H1 (cell line): ENCODE data around the gene STK33. TPM values are rescaled to one million over a fixed set of nuclear protein-coding genes. Genes with fewer than 3 reads are reported as not detected.

ENCODE experiments used
- CTCF ChIA-PET: fragments of 300-600 bp; sonication (Branson Sonifier 250); formaldehyde crosslinking; loops from one replicate; lab custom pipeline; 2021; ENCODE audit not compliant: partially characterized antibody; lab: Charles Lee
- POLR2A ChIA-PET: fragments of 300-600 bp; sonication (Branson Sonifier 250); formaldehyde crosslinking; loops from one replicate; lab custom pipeline; 2021; ENCODE audit warnings: inconsistent platforms; ENCODE audit not compliant: partially characterized antibody; lab: Charles Lee
- DNase-seq, 2 experiments: peaks; one replicate each; pipeline versions ENCODE4 v3.0.0 to v3.0.0-alpha.2; 2010 to 2022; ENCODE audit warnings: low spot score in 2 of 2, low read depth in 1 of 2, mixed read lengths in 1 of 2
- FAIRE-seq: peaks from 2 replicates; lab custom pipeline; 2011; peaks lifted over from hg19 to GRCh38; lab: Jason Lieb, UNC
- H2AFZ ChIP-seq: 2 replicates; pipeline ENCODE4 v1.8.1; 2012; ENCODE audit warnings: low read length, inconsistent platforms
- H2AK5ac ChIP-seq: 2 replicates; pipeline ENCODE4 v1.6.1; 2013; ENCODE audit warnings: low read depth, low read length
- H2BK120ac ChIP-seq: replicated peaks from 2 replicates; pipeline ENCODE3; 2013; ENCODE audit warnings: low read depth, low read length, inconsistent platforms
- H2BK12ac ChIP-seq: 2 replicates; pipeline ENCODE4 v1.6.1; 2013; ENCODE audit warnings: low read depth, low read length
- H2BK15ac ChIP-seq: 2 replicates; pipeline ENCODE4 v1.6.1; 2013; ENCODE audit warnings: low read length
- H2BK20ac ChIP-seq: 2 replicates; pipeline ENCODE4 v1.6.1; 2013; ENCODE audit warnings: low read length
- H2BK5ac ChIP-seq: 2 replicates; pipeline ENCODE4 v1.6.1; 2013; ENCODE audit warnings: low read depth, low read length
- H3K14ac ChIP-seq: 2 replicates; pipeline ENCODE4 v1.6.1; 2013; ENCODE audit warnings: inconsistent platforms; ENCODE audit not compliant: insufficient read length
- H3K18ac ChIP-seq: 2 replicates; pipeline ENCODE4 v1.6.1; 2013; ENCODE audit warnings: low read length; ENCODE audit errors: extremely low read depth
- H3K23ac ChIP-seq: 2 replicates; pipeline ENCODE4 v1.6.1; 2013; ENCODE audit warnings: inconsistent platforms; ENCODE audit not compliant: insufficient read length
- H3K23me2 ChIP-seq: 2 replicates; pipeline ENCODE4 v1.6.1; 2013; ENCODE audit warnings: low read depth, low read length
- H3K27ac ChIP-seq: 2 replicates; pipeline ENCODE4 v1.6.1; 2011; ENCODE audit warnings: low read depth, low read length, inconsistent platforms
- H3K27me3 ChIP-seq, 4 experiments: replicated peaks in 1 of 4; 1 replicate in 1 of 4; 2 replicates in 3 of 4; pipeline versions ENCODE4 v1.6.1 to v1.8.1; 2011 to 2013; ENCODE audit warnings: low read length in 3 of 4, mild to moderate bottlenecking in 3 of 4, inconsistent platforms in 2 of 4, mixed read lengths in 2 of 4, moderate library complexity in 1 of 4; ENCODE audit not compliant: control insufficient read depth in 3 of 4, insufficient read depth in 3 of 4; ENCODE audit errors: extremely low read depth in 1 of 4
- H3K36me3 ChIP-seq, 4 experiments: 2 replicates each; pipeline versions ENCODE4 v1.6.1 to v1.8.1; 2011 to 2013; ENCODE audit warnings: mild to moderate bottlenecking in 4 of 4, low read length in 3 of 4, moderate library complexity in 2 of 4, control low read depth in 1 of 4, inconsistent platforms in 1 of 4; ENCODE audit not compliant: insufficient read depth in 4 of 4, control insufficient read depth in 2 of 4
- H3K4ac ChIP-seq: replicated peaks from 2 replicates; pipeline ENCODE3; 2013; ENCODE audit warnings: low read length, low read depth, mixed read lengths, inconsistent platforms; ENCODE audit not compliant: insufficient read length
- H3K4me1 ChIP-seq, 4 experiments: replicated peaks in 1 of 4; 1 replicate in 1 of 4; 2 replicates in 3 of 4; pipeline versions ENCODE4 v1.6.1 to v1.8.1; 2011 to 2013; ENCODE audit warnings: low read length in 3 of 4, inconsistent platforms in 2 of 4, mixed read lengths in 1 of 4; ENCODE audit not compliant: insufficient read depth in 4 of 4, control insufficient read depth in 3 of 4
- H3K4me2 ChIP-seq, 2 experiments: 2 replicates each; pipeline versions ENCODE4 v1.6.1 to v1.8.1; 2011 to 2013; ENCODE audit warnings: low read depth in 2 of 2, low read length in 2 of 2, control low read depth in 1 of 2, inconsistent platforms in 1 of 2, mild to moderate bottlenecking in 1 of 2; ENCODE audit not compliant: insufficient read depth in 1 of 2
- H3K4me3 ChIP-seq, 4 experiments: fragments of 200-600, 300-600 bp in 1 of 4; sonication (generic), shearing (Covaris generic), sonication (Bioruptor Twin) in 1 of 4; 2 replicates each; pipeline versions ENCODE4 v1.5.1 to v1.8.1; 2011 to 2016; ENCODE audit warnings: low read length in 4 of 4, low read depth in 3 of 4, control low read depth in 2 of 4, inconsistent platforms in 2 of 4, mild to moderate bottlenecking in 2 of 4, mixed read lengths in 1 of 4, moderate library complexity in 1 of 4; ENCODE audit not compliant: insufficient read depth in 2 of 4; ENCODE audit errors: extremely low read depth in 1 of 4
- H3K56ac ChIP-seq: replicated peaks from 2 replicates; pipeline ENCODE3; 2013; ENCODE audit warnings: low read depth, mild to moderate bottlenecking, mixed read lengths, low read length, inconsistent platforms; ENCODE audit not compliant: insufficient read length
- H3K79me1 ChIP-seq: 2 replicates; pipeline ENCODE4 v1.6.1; 2013; ENCODE audit warnings: low read depth, low read length, control low read depth
- H3K79me2 ChIP-seq, 2 experiments: 2 replicates each; pipeline versions ENCODE4 v1.6.1 to v1.8.1; 2012 to 2013; ENCODE audit warnings: low read length in 2 of 2, mild to moderate bottlenecking in 2 of 2, inconsistent platforms in 1 of 2; ENCODE audit not compliant: insufficient read depth in 2 of 2, control insufficient read depth in 1 of 2
- H3K9ac ChIP-seq, 4 experiments: replicated peaks in 1 of 4; 1 replicate in 1 of 4; 2 replicates in 3 of 4; pipeline versions ENCODE4 v1.6.1 to v1.8.1; 2011 to 2013; ENCODE audit warnings: low read depth in 3 of 4, low read length in 3 of 4, control low read depth in 2 of 4, mild to moderate bottlenecking in 2 of 4, moderate library complexity in 2 of 4, inconsistent platforms in 1 of 4; ENCODE audit errors: extremely low read depth in 1 of 4
- H3K9me3 ChIP-seq, 2 experiments: 2 replicates each; pipeline versions ENCODE4 v1.6.1 to v1.8.1; 2012 to 2013; ENCODE audit warnings: mild to moderate bottlenecking in 2 of 2, moderate library complexity in 2 of 2, control low read depth in 1 of 2, inconsistent platforms in 1 of 2, low read depth in 1 of 2, low read length in 1 of 2, mixed read lengths in 1 of 2; ENCODE audit not compliant: insufficient read depth in 2 of 2
- H4K20me1 ChIP-seq, 2 experiments: replicated peaks in 1 of 2; 2 replicates each; pipeline versions ENCODE3 to v1.8.1; 2011 to 2013; ENCODE audit warnings: inconsistent platforms in 2 of 2, low read length in 2 of 2, mild to moderate bottlenecking in 1 of 2; ENCODE audit not compliant: insufficient read depth in 2 of 2, control insufficient read depth in 1 of 2
- H4K5ac ChIP-seq: 2 replicates; pipeline ENCODE4 v1.6.1; 2013; ENCODE audit warnings: low read length, low read depth, mixed read lengths, inconsistent platforms; ENCODE audit not compliant: insufficient read length
- H4K8ac ChIP-seq: 2 replicates; pipeline ENCODE4 v1.8.0; 2013; ENCODE audit warnings: mild to moderate bottlenecking, moderate library complexity, low read length, inconsistent platforms; ENCODE audit not compliant: insufficient read depth; ENCODE audit errors: extremely low read depth
- H4K91ac ChIP-seq: replicated peaks from 2 replicates; pipeline ENCODE3; 2013; ENCODE audit warnings: low read length, mixed read lengths, inconsistent platforms; ENCODE audit not compliant: insufficient read length
- ASH2L ChIP-seq: fragments of 200-600, 300-600 bp; sonication (generic); IDR thresholded peaks from one replicate; pipeline ENCODE4 v1.7.1; 2017; ENCODE audit warnings: low read length
- BCL11A ChIP-seq, 2 experiments: IDR thresholded peaks; one replicate each; pipeline ENCODE4 v1.6.1; 2011; ENCODE audit warnings: low read depth in 2 of 2, low read length in 2 of 2, mild to moderate bottlenecking in 2 of 2
- BRCA1 ChIP-seq: IDR thresholded peaks from 2 replicates; pipeline ENCODE4 v1.6.1; 2012; ENCODE audit warnings: low read depth, low read length, improper control_type of control experiment
- CHD1 ChIP-seq: IDR thresholded peaks from 2 replicates; pipeline ENCODE4 v1.6.1; 2012; ENCODE audit warnings: low read depth, low read length, improper control_type of control experiment
- EP300 ChIP-seq, 2 experiments: IDR thresholded peaks; 1 replicate in 1 of 2; 2 replicates in 1 of 2; pipeline ENCODE4 v1.6.1; 2011 to 2012; ENCODE audit warnings: low read depth in 2 of 2, low read length in 2 of 2, mild to moderate bottlenecking in 2 of 2, borderline replicate concordance in 1 of 2, inconsistent platforms in 1 of 2, moderate library complexity in 1 of 2
- FOSL1 ChIP-seq: IDR thresholded peaks from 2 replicates; pipeline ENCODE4 v1.6.1; 2011; ENCODE audit warnings: mild to moderate bottlenecking, low read depth, low read length, moderate library complexity; ENCODE audit not compliant: insufficient read depth
- GTF2F1 ChIP-seq: IDR thresholded peaks from 2 replicates; pipeline ENCODE4 v1.6.1; 2012; ENCODE audit warnings: low read depth, low read length, improper control_type of control experiment, borderline replicate concordance
- KDM4A ChIP-seq: IDR thresholded peaks from one replicate; pipeline ENCODE4 v1.7.1; 2012; ENCODE audit warnings: low read depth, mild to moderate bottlenecking, moderate library complexity, low read length, inconsistent platforms; ENCODE audit not compliant: severe bottlenecking
- RFX5 ChIP-seq: IDR thresholded peaks from 2 replicates; pipeline ENCODE4 v1.6.1; 2011; ENCODE audit warnings: low read depth, low read length, improper control_type of control experiment, borderline replicate concordance
- SIN3A ChIP-seq, 2 experiments: IDR thresholded peaks in 1 of 2; conservative IDR thresholded peaks in 1 of 2; 2 replicates each; pipeline ENCODE4 v1.6.1; 2011 to 2012; ENCODE audit warnings: low read length in 2 of 2, improper control_type of control experiment in 1 of 2, low read depth in 1 of 2, mild to moderate bottlenecking in 1 of 2
- TAF1 ChIP-seq: IDR thresholded peaks from 2 replicates; pipeline ENCODE4 v1.6.1; 2011; ENCODE audit warnings: mild to moderate bottlenecking, low read depth, low read length
- TAF7 ChIP-seq: optimal IDR thresholded peaks from 2 replicates; pipeline ENCODE3; 2011; ENCODE audit warnings: low read depth, mild to moderate bottlenecking, inconsistent platforms, low read length, moderate library complexity, borderline replicate concordance
- YY1 ChIP-seq: IDR thresholded peaks from 2 replicates; pipeline ENCODE4 v1.6.1; 2011; ENCODE audit warnings: low read depth, mild to moderate bottlenecking, low read length
- WGBS, 2 experiments: shearing (Covaris generic) in 1 of 2; methylation state at CpG; one replicate each; pipeline versions ENCODE4 v1.1.6 to v1.1.7; 2013 to 2015; ENCODE audit warnings: low lambda C conversion rate in 2 of 2, mixed read lengths in 2 of 2, inconsistent platforms in 1 of 2, low coverage in 1 of 2, missing lambda C conversion rate in 1 of 2; ENCODE audit not compliant: insufficient replicate concordance in 2 of 2, insufficient coverage in 1 of 2, insufficient read length in 1 of 2; ENCODE audit errors: extremely low coverage in 1 of 2, missing lambda C conversion rate in 1 of 2; 5-methylcytosine and 5-hydroxymethylcytosine counted together
- polyA plus RNA-seq, 7 experiments: library from polyadenylated mRNA; depleted of rRNA in 3 of 7; stranded (reverse) in 5 of 7; unstranded in 2 of 7; fragments of >200 nt in 5 of 7; fragments of 200-250 nt in 2 of 7; gene quantifications; 1 replicate in 5 of 7; 2 replicates in 1 of 7; 4 replicates in 1 of 7; pipeline versions ENCODE4 v1.2.1 to v1.2.3, GENCODE V29; 2011 to 2013; ENCODE audit warnings: missing spikeins in 2 of 7, mixed read lengths in 2 of 7
- total RNA-seq: library from RNA; stranded (reverse); fragmentation: NEBNext Ultra II Directional; extraction: Animal tissue kit (Norgen Biotek cat#: 25700); gene quantifications from 2 replicates; pipeline ENCODE4 v1.2.1, GENCODE V29; 2021
- TF ChIP-seq, protein P1 (sequence below): IDR thresholded peaks from 2 replicates; pipeline ENCODE4 v1.6.1; 2012; ENCODE audit warnings: inconsistent platforms

The STK33 gene
- total and polyA plus RNA-seq, 2 of the 8 experiments (the other 6 are each of a cell fraction or from before 2014, with no cell fraction given): 8.8 to 25.1 TPM

GRCh38 chr11:8543278-8543677, 50.8 kb downstream of the STK33 start:
- no peak for FAIRE-seq
- H3K9me3 ChIP-seq: no peaks in the 10 kb centered on the region
- POLR2A ChIA-PET: interaction anchor here (0.6 kb wide), 1 partner anchor 9 kb away, joined by 3 read pairs; no protein-coding TSS in a partner anchor
- TF ChIP-seq TAF7 (no peak), KDM4A (no peak), ASH2L (no peak), GTF2F1 (no peak), BRCA1 (no peak), RFX5 (no peak), YY1 (no peak), EP300 (IDR thresholded peaks at IDR 0.05; ENCODE audit: borderline replicate concordance in 1 of 2, low read depth in 2 of 2, low read length in 2 of 2) (no peak), SIN3A (conservative IDR thresholded peaks at IDR 0.05 in 1 of 2, IDR thresholded peaks at IDR 0.05 in 1 of 2; ENCODE audit: low read depth in 1 of 2, low read length in 2 of 2) (no peak), CHD1 (no peak), FOSL1 (no peak), TAF1 (no peak), BCL11A (IDR thresholded peaks at IDR 0.05; ENCODE audit: low read depth in 2 of 2, low read length in 2 of 2) (no peak)
- TF ChIP-seq, protein P1, sequence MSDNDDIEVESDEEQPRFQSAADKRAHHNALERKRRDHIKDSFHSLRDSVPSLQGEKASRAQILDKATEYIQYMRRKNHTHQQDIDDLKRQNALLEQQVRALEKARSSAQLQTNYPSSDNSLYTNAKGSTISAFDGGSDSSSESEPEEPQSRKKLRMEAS: no peak

More at GRCh38 chr11:8543278-8543677, 50.8 kb downstream of the STK33 start:
- H3K14ac ChIP-seq: no peak overlapping the region
- no peaks in the 10 kb centered on the region for H4K20me1 ChIP-seq
- H3K4me2 ChIP-seq: no peak overlapping the region
- no peaks in the 10 kb centered on the region for H3K4me1 ChIP-seq
- H3K27ac ChIP-seq: no peak overlapping the region
- WGBS, 2 experiments: 72% methylated on average over 1 of the region's 1 CpG; no CpG with 5 or more reads in 1 of the 2 experiments
- H3K23ac ChIP-seq: no peak overlapping the region
- CTCF ChIA-PET: interaction anchor here (0.8 to 1.2 kb wide), 2 partner anchors 9 to 324 kb away, joined by 3 read pairs; no protein-coding TSS in a partner anchor
- H3K79me2 ChIP-seq: no peaks in the 10 kb centered on the region
- H2BK5ac ChIP-seq: no peak overlapping the region
- no peak overlapping the region for H3K4ac ChIP-seq
- H2BK12ac ChIP-seq: no peak overlapping the region
- no peak overlapping the region for H3K9ac ChIP-seq
- H3K4me3 ChIP-seq: no peak overlapping the region
- no peaks in the 10 kb centered on the region for H3K27me3 ChIP-seq
- H3K79me1 ChIP-seq: no peaks in the 10 kb centered on the region
- H2BK15ac ChIP-seq: no peak overlapping the region
- no peak overlapping the region for H4K5ac ChIP-seq
- H4K8ac ChIP-seq: no peak overlapping the region
- no peak for DNase-seq
- H3K36me3 ChIP-seq: no peaks in the 10 kb centered on the region
- no peak overlapping the region for H2AK5ac ChIP-seq
- H4K91ac ChIP-seq: no peak overlapping the region
- no peak overlapping the region for H2BK20ac ChIP-seq
- H3K56ac ChIP-seq: no peak overlapping the region
- no peaks in the 10 kb centered on the region for H3K23me2 ChIP-seq
- H3K18ac ChIP-seq: no peak overlapping the region
- no peak overlapping the region for H2BK120ac ChIP-seq
- H2AFZ ChIP-seq: no peak overlapping the region
